ENCODE results near the gene NOTO.

- TF ChIP-seq, protein P1, sequence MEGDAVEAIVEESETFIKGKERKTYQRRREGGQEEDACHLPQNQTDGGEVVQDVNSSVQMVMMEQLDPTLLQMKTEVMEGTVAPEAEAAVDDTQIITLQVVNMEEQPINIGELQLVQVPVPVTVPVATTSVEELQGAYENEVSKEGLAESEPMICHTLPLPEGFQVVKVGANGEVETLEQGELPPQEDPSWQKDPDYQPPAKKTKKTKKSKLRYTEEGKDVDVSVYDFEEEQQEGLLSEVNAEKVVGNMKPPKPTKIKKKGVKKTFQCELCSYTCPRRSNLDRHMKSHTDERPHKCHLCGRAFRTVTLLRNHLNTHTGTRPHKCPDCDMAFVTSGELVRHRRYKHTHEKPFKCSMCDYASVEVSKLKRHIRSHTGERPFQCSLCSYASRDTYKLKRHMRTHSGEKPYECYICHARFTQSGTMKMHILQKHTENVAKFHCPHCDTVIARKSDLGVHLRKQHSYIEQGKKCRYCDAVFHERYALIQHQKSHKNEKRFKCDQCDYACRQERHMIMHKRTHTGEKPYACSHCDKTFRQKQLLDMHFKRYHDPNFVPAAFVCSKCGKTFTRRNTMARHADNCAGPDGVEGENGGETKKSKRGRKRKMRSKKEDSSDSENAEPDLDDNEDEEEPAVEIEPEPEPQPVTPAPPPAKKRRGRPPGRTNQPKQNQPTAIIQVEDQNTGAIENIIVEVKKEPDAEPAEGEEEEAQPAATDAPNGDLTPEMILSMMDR (IDR thresholded peaks at IDR 0.05 in 4 of 5, conservative IDR thresholded peaks at IDR 0.05 in 1 of 5) = peak; percentile 57 to 88 (median 78)
- TF ChIP-seq POLR2A (IDR thresholded peaks at IDR 0.05) = no peak
These were observed 10.2 kb downstream of the NOTO start for GRCh38 chr2:73212448-73213176.
